ENCODE measurements around the gene NCAPG.

DNA sequence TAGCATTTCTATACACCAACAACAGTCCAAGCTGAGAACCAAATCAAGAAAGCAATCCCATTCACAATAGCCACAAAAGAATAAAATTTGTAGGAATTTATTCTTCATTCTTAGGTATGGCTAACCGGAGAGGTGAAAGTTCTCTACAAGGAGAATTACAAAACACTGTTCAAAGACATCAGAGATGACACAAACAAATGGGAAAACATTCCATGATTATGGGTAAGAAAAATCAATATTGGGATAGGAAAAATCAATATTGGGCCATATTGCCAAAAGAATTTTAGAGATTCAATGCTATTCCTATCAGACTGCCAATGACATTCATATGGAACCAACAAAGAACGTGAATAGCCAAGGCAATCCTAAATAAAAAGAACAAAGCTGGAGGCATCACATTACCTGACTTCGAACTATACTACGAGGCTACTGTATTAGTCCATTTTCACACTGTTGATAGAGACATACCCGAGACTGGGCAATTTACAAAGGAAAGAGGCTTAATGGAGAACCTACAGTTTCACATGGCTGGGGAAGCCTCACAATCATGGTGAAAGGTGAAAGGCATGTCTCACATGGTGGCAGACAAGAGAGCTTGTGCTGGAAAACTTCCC lies 49.1 kb downstream of the NCAPG start:
- TF ChIP-seq, protein P1, sequence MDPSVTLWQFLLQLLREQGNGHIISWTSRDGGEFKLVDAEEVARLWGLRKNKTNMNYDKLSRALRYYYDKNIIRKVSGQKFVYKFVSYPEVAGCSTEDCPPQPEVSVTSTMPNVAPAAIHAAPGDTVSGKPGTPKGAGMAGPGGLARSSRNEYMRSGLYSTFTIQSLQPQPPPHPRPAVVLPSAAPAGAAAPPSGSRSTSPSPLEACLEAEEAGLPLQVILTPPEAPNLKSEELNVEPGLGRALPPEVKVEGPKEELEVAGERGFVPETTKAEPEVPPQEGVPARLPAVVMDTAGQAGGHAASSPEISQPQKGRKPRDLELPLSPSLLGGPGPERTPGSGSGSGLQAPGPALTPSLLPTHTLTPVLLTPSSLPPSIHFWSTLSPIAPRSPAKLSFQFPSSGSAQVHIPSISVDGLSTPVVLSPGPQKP (IDR thresholded peaks at IDR 0.05; ENCODE audit: borderline replicate concordance, low read depth, low read length) = no peak
- TF ChIP-seq CEBPB (IDR thresholded peaks at IDR 0.05; ENCODE audit: low read depth, low read length) (no peak), POLR2A (IDR thresholded peaks at IDR 0.05; ENCODE audit: low read depth, low read length) (no peak), RAD21 (IDR thresholded peaks at IDR 0.05; ENCODE audit: low read length) (no peak), SMC3 (IDR thresholded peaks at IDR 0.05; ENCODE audit: low read depth, low read length) (no peak)
- TF ChIP-seq, protein P2, sequence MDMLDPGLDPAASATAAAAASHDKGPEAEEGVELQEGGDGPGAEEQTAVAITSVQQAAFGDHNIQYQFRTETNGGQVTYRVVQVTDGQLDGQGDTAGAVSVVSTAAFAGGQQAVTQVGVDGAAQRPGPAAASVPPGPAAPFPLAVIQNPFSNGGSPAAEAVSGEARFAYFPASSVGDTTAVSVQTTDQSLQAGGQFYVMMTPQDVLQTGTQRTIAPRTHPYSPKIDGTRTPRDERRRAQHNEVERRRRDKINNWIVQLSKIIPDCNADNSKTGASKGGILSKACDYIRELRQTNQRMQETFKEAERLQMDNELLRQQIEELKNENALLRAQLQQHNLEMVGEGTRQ (IDR thresholded peaks at IDR 0.05; ENCODE audit: low read depth, low read length) = no peak
- TF ChIP-seq, protein P3, sequence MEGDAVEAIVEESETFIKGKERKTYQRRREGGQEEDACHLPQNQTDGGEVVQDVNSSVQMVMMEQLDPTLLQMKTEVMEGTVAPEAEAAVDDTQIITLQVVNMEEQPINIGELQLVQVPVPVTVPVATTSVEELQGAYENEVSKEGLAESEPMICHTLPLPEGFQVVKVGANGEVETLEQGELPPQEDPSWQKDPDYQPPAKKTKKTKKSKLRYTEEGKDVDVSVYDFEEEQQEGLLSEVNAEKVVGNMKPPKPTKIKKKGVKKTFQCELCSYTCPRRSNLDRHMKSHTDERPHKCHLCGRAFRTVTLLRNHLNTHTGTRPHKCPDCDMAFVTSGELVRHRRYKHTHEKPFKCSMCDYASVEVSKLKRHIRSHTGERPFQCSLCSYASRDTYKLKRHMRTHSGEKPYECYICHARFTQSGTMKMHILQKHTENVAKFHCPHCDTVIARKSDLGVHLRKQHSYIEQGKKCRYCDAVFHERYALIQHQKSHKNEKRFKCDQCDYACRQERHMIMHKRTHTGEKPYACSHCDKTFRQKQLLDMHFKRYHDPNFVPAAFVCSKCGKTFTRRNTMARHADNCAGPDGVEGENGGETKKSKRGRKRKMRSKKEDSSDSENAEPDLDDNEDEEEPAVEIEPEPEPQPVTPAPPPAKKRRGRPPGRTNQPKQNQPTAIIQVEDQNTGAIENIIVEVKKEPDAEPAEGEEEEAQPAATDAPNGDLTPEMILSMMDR (conservative IDR thresholded peaks at IDR 0.05; ENCODE audit: low read depth, low read length) = no peak
